OCI-LY7 (cell line): ENCODE results near the gene FHIT.

Experiments used
- CTCF ChIP-seq: fragments of 200-600 bp; sonication (generic); conservative IDR thresholded peaks from 2 replicates; pipeline ENCODE4 v1.5.1; 2014; ENCODE audit warnings: mild to moderate bottlenecking, antibody characterized with exemption, low read length, moderate library complexity, mixed read lengths
- EZH2phosphoT487 ChIP-seq: fragments of 200-600 bp; sonication (generic); IDR thresholded peaks from 2 replicates; pipeline ENCODE4 v1.6.1; 2018; ENCODE audit warnings: low read depth, borderline replicate concordance, mild to moderate bottlenecking, mixed run types, antibody characterized with exemption, low read length, moderate library complexity, mixed read lengths

- no peak for TF ChIP-seq CTCF
- TF ChIP-seq EZH2phosphoT487 = no peak
Measured at GRCh38 chr3:60153221-60153999, 1097.8 kb downstream of the FHIT start.
